ENCODE data around the gene HMG20A.

The HMG20A gene

GRCh38 chr15:77499087-77499760 lies 78.5 kb downstream of the HMG20A start:
- in situ Hi-C loops (cut with MboI; ENCODE audit: low sequenced_read_pairs, unreplicated experiment) = loop anchor here (5.0 kb wide), 1 partner anchor 307 kb away; no protein-coding TSS in a partner anchor
- no peak for DNase-seq (ENCODE audit: low spot score)
- TF ChIP-seq CTCF (IDR thresholded peaks at IDR 0.05; ENCODE audit: borderline replicate concordance, control extremely low read depth, extremely low read depth, insufficient read depth, missing control alignments) = no peak

GRCh38 chr15:77500989-77501388 lies 80.3 kb downstream of the HMG20A start:
- no peak for TF ChIP-seq CTCF (IDR thresholded peaks at IDR 0.05; ENCODE audit: borderline replicate concordance, control extremely low read depth, extremely low read depth, insufficient read depth, missing control alignments)
- DNase-seq (ENCODE audit: low spot score) = no peak
- in situ Hi-C loops (cut with MboI; ENCODE audit: low sequenced_read_pairs, unreplicated experiment) = no loop called here

- no peak for TF ChIP-seq CTCF (IDR thresholded peaks at IDR 0.05; ENCODE audit: borderline replicate concordance, control extremely low read depth, extremely low read depth, insufficient read depth, missing control alignments)
- DNase-seq (ENCODE audit: low spot score) = no peak
- in situ Hi-C loops (cut with MboI; ENCODE audit: low sequenced_read_pairs, unreplicated experiment) = no loop called here
Measured at GRCh38 chr15:77502379-77503095, 81.8 kb downstream of the HMG20A start.

- in situ Hi-C loops (cut with MboI; ENCODE audit: low sequenced_read_pairs, unreplicated experiment) = no loop called here
- DNase-seq (ENCODE audit: low spot score) = no peak
- TF ChIP-seq CTCF (IDR thresholded peaks at IDR 0.05; ENCODE audit: borderline replicate concordance, control extremely low read depth, extremely low read depth, insufficient read depth, missing control alignments) = no peak
Measured at GRCh38 chr15:77503240-77503639, 82.6 kb downstream of the HMG20A start.

GRCh38 chr15:77503764-77504163 lies 83.1 kb downstream of the HMG20A start:
- in situ Hi-C loops (cut with MboI; ENCODE audit: low sequenced_read_pairs, unreplicated experiment) = no loop called here
- TF ChIP-seq CTCF (IDR thresholded peaks at IDR 0.05; ENCODE audit: borderline replicate concordance, control extremely low read depth, extremely low read depth, insufficient read depth, missing control alignments) = no peak
- DNase-seq (ENCODE audit: low spot score) = no peak

- DNase-seq (ENCODE audit: low spot score) = no peak
- TF ChIP-seq CTCF (IDR thresholded peaks at IDR 0.05; ENCODE audit: borderline replicate concordance, control extremely low read depth, extremely low read depth, insufficient read depth, missing control alignments) = no peak
- in situ Hi-C loops (cut with MboI; ENCODE audit: low sequenced_read_pairs, unreplicated experiment) = no loop called here
Measured at GRCh38 chr15:77504306-77504705, 83.6 kb downstream of the HMG20A start.
